ENCODE measurements around the gene CLEC18A. TPM values are rescaled to one million over a fixed set of nuclear protein-coding genes. Genes with fewer than 3 reads are reported as not detected.

The CLEC18A gene
- total and polyA plus RNA-seq, 2 experiments from 2014 or later: 0.13 to 0.90 TPM

- TF ChIP-seq JUNB (IDR thresholded peaks at IDR 0.05; ENCODE audit: unreplicated experiment) (no peak), ETS1 (IDR thresholded peaks at IDR 0.05) (no peak), REST (IDR thresholded peaks at IDR 0.05; ENCODE audit: unreplicated experiment) (no peak), EZH2phosphoT487 (IDR thresholded peaks at IDR 0.05; ENCODE audit: unreplicated experiment) (no peak), NANOG (IDR thresholded peaks at IDR 0.05; ENCODE audit: borderline replicate concordance) (no peak)
Observed at GRCh38 chr16:69939821-69940585, 11.1 kb upstream of the CLEC18A start (continued).

DNA sequence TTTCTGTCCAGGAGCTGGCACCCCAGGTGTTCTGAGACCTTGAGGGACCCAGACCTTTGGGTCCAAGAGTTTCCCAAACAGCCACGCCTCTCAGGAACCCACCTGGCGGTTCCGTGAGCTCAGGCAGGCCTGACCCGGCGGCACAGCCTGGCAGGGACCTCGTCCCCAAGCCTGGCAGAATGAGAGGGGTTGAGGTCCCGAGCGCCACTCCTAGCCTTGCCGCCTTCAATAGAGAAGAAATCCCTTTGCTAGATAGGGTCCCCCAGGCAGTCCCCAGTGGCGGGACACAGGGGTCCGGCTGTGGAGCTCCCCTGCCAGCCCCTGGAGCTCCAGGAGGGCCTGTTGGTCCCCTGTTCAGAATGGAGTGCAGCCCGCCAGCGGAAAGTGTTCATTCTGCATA is 10.5 kb upstream of the CLEC18A start:
- Histone ChIP-seq H4K20me1 (replicated peaks; ENCODE audit: insufficient read depth) (no peaks in the 10 kb centered on the region), H3K4me1 (ENCODE audit: insufficient read depth) (no peaks in the 10 kb centered on the region), H3K79me2 (replicated peaks; ENCODE audit: insufficient read depth) (no peaks in the 10 kb centered on the region), H3K4me2 (no peak overlapping the region), H3K36me3 (ENCODE audit: insufficient read depth) (0 out of 2 replicates have a peak, but pooled peaks cover 6% of the 10 kb centered on the region), H3F3A (replicated peaks; ENCODE audit: low read depth) (0 out of 2 replicates have a peak, but pooled peaks cover 5% of the 10 kb centered on the region), H3K4me3 (no peak overlapping the region), H3K27ac (ENCODE audit: low read depth) (no peak overlapping the region), H3K9me2 (ENCODE audit: insufficient read depth) (no peaks in the 10 kb centered on the region), H3K27me3 (ENCODE audit: insufficient read depth) (no peaks in the 10 kb centered on the region), H2AFZ (no peak overlapping the region)
- H3K4me3 Mint-ChIP-seq: no peak overlapping the region
- peaks cover 13% of the 10 kb centered on the region for H3K27me3 Mint-ChIP-seq (ENCODE audit: insufficient read depth, low read depth, poor library complexity)
- DNase-seq (ENCODE audit: low spot score) (no peak), ATAC-seq (no peak)
- peaks cover 23% of the 10 kb centered on the region for H3K36me3 Mint-ChIP-seq (ENCODE audit: low read depth)
- TF ChIP-seq ETS1 (IDR thresholded peaks at IDR 0.05): no peak
- TF ChIP-seq, protein P1, sequence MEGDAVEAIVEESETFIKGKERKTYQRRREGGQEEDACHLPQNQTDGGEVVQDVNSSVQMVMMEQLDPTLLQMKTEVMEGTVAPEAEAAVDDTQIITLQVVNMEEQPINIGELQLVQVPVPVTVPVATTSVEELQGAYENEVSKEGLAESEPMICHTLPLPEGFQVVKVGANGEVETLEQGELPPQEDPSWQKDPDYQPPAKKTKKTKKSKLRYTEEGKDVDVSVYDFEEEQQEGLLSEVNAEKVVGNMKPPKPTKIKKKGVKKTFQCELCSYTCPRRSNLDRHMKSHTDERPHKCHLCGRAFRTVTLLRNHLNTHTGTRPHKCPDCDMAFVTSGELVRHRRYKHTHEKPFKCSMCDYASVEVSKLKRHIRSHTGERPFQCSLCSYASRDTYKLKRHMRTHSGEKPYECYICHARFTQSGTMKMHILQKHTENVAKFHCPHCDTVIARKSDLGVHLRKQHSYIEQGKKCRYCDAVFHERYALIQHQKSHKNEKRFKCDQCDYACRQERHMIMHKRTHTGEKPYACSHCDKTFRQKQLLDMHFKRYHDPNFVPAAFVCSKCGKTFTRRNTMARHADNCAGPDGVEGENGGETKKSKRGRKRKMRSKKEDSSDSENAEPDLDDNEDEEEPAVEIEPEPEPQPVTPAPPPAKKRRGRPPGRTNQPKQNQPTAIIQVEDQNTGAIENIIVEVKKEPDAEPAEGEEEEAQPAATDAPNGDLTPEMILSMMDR (conservative IDR thresholded peaks at IDR 0.05; ENCODE audit: low read depth in 2 of 2): no peak
- TF ChIP-seq NANOG (IDR thresholded peaks at IDR 0.05; ENCODE audit: borderline replicate concordance): no peak
- TF ChIP-seq POLR2AphosphoS5 (IDR thresholded peaks at IDR 0.05; ENCODE audit: low read depth): no peak
- TF ChIP-seq EZH2 (IDR thresholded peaks at IDR 0.05; ENCODE audit: low read depth, unreplicated experiment): no peak
- TF ChIP-seq STAT1 (IDR thresholded peaks at IDR 0.05; ENCODE audit: unreplicated experiment): no peak
- H3K27ac Mint-ChIP-seq: no peak overlapping the region
- H3K9me3 Mint-ChIP-seq: no peaks in the 10 kb centered on the region
- H3K4me1 Mint-ChIP-seq: peaks cover 8% of the 10 kb centered on the region
